Measurements from ENCODE around the gene TRPM8. TPM values are rescaled to one million over a fixed set of nuclear protein-coding genes. Genes with fewer than 3 reads are reported as not detected.

The TRPM8 gene
- total RNA-seq, 2 donors from 2014 or later, result 71.1 to 71.3 TPM

- Histone ChIP-seq H3K9me3 (no peaks in the 10 kb centered on the region), H3K27ac (peak overlapping the region in 1 of 2 donors; percentile 3), H3K4me3 (no peak overlapping the region), H3K27me3 (replicated peaks; ENCODE audit: insufficient read depth) (no peaks in the 10 kb centered on the region), H3K4me1 (replicated peaks) (peaks cover 12% of the 10 kb centered on the region), H3K36me3 (no peaks in the 10 kb centered on the region)
- intact Hi-C loops (cut with DNase I), result no loop called here
- TF ChIP-seq CTCF (IDR thresholded peaks at IDR 0.05) (peak in 2 of 4 experiments; percentile 10 to 18), POLR2A (IDR thresholded peaks at IDR 0.05) (no peak), POLR2AphosphoS5 (IDR thresholded peaks at IDR 0.05) (peak; percentile 72)
- peak; percentile 89 for DNase-seq (ENCODE audit: low spot score)
- 49% methylated on average over 4 of the region's 4 CpGs for WGBS
Observed at GRCh38 chr2:233926806-233927205, 9.6 kb downstream of the TRPM8 start.

- Histone ChIP-seq H3K27ac (no peak overlapping the region), H3K4me1 (replicated peaks) (peaks cover 8% of the 10 kb centered on the region), H3K9me3 (no peaks in the 10 kb centered on the region), H3K27me3 (replicated peaks; ENCODE audit: insufficient read depth) (no peaks in the 10 kb centered on the region), H3K36me3 (no peaks in the 10 kb centered on the region), H3K4me3 (no peak overlapping the region)
- TF ChIP-seq POLR2AphosphoS5 (IDR thresholded peaks at IDR 0.05), result no peak
- peak in 3 of 4 experiments; percentile 18 to 41 (median 27) for TF ChIP-seq CTCF (IDR thresholded peaks at IDR 0.05)
- intact Hi-C loops (cut with DNase I), result no loop called here
- DNase-seq (ENCODE audit: low spot score), result no peak
- 57% methylated on average over 7 of the region's 7 CpGs for WGBS
Observed at GRCh38 chr2:233928594-233929351, 11.6 kb downstream of the TRPM8 start.

- peaks cover 8% of the 10 kb centered on the region for H3K4me1 ChIP-seq (replicated peaks)
- DNase-seq (ENCODE audit: low spot score), result no peak
- no peak overlapping the region for H3K4me3 ChIP-seq
- H3K27ac ChIP-seq, result no peak overlapping the region
- no peaks in the 10 kb centered on the region for H3K9me3 ChIP-seq
- 46% methylated on average over 4 of the region's 4 CpGs for WGBS
- intact Hi-C loops (cut with DNase I), result no loop called here
- H3K36me3 ChIP-seq, result no peaks in the 10 kb centered on the region
- peak in 1 of 4 experiments; percentile 11 for TF ChIP-seq CTCF (IDR thresholded peaks at IDR 0.05)
- TF ChIP-seq POLR2AphosphoS5 (IDR thresholded peaks at IDR 0.05), result no peak
- no peak for TF ChIP-seq POLR2A (IDR thresholded peaks at IDR 0.05)
- no peaks in the 10 kb centered on the region for H3K27me3 ChIP-seq (replicated peaks; ENCODE audit: insufficient read depth)
Observed at GRCh38 chr2:233929352-233930022, 12.3 kb downstream of the TRPM8 start.

GRCh38 chr2:233934524-233934923 lies 17.4 kb downstream of the TRPM8 start:
- TF ChIP-seq POLR2AphosphoS5 (IDR thresholded peaks at IDR 0.05), result peak; percentile 43
- TF ChIP-seq CTCF (IDR thresholded peaks at IDR 0.05), result no peak
- WGBS, result 64% methylated on average over 1 of the region's 1 CpG
- DNase-seq (ENCODE audit: low spot score), result no peak
- Histone ChIP-seq H3K4me3 (no peak overlapping the region), H3K27me3 (replicated peaks; ENCODE audit: insufficient read depth) (no peaks in the 10 kb centered on the region), H3K36me3 (no peaks in the 10 kb centered on the region), H3K27ac (no peak overlapping the region), H3K4me1 (replicated peaks) (peaks cover 5% of the 10 kb centered on the region), H3K9me3 (no peaks in the 10 kb centered on the region)
- intact Hi-C loops (cut with DNase I), result no loop called here

All from prostate gland (tissue), 2 donors.